C4-2B (cell line): Measurements from ENCODE around the gene LRCOL1.

Source experiments
- CTCF ChIP-seq: fragments of 450-650 bp; conservative IDR thresholded peaks from 2 replicates; pipeline ENCODE4 v1.5.1; 2017; ENCODE audit warnings: mild to moderate bottlenecking
- ZFX ChIP-seq: fragments of 450-650 bp; IDR thresholded peaks from 2 replicates; pipeline ENCODE4 v1.6.1; 2017

- TF ChIP-seq CTCF: no peak
- TF ChIP-seq ZFX: no peak
These were observed 26.0 kb downstream of the LRCOL1 start for GRCh38 chr12:132584429-132584828.
